Ovary (tissue), 3 donors: ENCODE measurements around the gene MBD4.

Experiments used
- CTCF ChIP-seq, 3 donors: fragments of 450-650 bp in 2 of 3; fragments of 200-600 bp in 1 of 3; IDR thresholded peaks; one replicate each; pipeline versions ENCODE4 v1.5.1 to v1.8.0; 2016 to 2022; ENCODE audit warnings: antibody characterized with exemption in 3 of 3, mild to moderate bottlenecking in 1 of 3
- POLR2A ChIP-seq: fragments of 450-650 bp; IDR thresholded peaks from one replicate; pipeline ENCODE4 v1.6.1; 2017; ENCODE audit warnings: antibody characterized with exemption, mild to moderate bottlenecking, moderate library complexity
- donor health status: DM: no; HTN: no; CAD: no.

- TF ChIP-seq POLR2A (no peak), CTCF (IDR thresholded peaks at IDR 0.05) (no peak)
Measured at GRCh38 chr3:129473067-129473768, 33.5 kb upstream of the MBD4 start.
